Nucleus accumbens (tissue), 56 donors: ENCODE measurements around the gene SULT1A1.

Experiments used
- DNase-seq, 56 donors: peaks; one replicate each; lab custom pipeline; 2025; lab: John Stamatoyannopoulos, UW

Gene SULT1A1

DNA sequence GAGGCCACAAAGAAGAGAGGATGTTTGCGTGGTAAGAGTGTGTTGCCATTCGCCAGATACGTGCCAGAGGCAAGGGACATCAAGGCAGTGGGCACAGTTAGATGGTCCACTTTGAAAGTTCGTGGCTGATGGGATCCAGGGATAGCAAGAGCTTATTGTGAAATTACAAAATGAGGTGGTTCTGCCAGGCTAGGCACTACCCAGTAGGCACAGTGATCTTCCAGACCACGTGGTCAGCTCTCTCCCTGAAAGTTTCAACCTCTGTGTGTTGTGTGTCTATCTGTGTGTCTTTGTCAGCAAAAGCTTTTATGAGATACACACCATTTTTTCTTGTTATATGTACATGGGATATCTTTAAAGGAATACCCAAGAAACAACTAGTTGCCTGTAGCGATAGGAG is 46.6 kb downstream of the SULT1A1 start:
- no peak for DNase-seq

DNA sequence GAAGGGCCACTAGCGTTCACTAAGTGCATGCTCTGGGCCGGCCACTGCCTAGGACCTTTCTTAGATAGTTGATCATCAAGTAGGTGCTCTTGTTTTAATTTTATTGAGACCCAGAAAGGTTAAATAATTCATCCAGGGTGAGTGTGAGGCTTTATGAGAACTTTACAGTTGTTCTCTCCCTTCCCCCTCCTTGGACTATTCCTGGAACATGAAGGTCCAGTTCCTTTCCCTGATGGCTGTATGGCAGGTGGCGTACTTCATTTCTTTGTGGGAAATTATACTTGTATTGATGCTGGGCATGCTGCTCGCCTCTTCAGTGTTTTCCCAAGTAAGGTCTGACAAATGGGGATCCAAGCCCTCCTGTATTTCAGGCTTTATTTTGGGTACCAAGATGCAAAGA is 47.6 kb downstream of the SULT1A1 start:
- no peak for DNase-seq

DNA sequence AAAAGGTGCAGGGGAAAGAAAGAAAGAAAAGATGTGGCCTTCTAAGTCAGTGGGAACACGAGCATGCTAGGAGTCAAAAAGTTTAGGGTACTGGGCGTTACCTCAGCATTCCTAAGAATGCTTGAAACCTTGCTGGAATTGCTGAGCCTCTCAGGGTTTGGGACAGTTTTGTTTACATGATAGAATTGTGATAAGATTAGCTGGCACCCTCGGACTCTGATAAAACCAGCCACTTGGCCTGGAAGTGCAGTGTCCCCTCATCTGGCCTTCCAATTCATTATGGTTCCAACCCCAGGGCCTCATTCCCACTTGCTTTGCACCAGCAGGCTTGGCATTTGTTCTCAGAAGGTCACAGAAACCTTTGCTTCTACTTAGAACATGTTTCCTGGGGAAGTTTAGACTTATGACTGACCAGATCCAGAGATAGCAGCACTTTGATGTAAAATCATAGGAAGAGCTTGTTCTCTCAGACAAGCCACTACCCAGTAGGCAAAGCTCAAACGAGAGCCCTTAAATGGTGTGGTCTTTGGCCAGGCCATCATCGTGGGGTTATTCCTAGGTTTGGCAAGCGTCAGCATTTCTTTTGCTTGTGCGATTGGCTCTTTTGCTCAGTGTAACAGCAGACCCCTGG is 48.2 kb downstream of the SULT1A1 start:
- no peak for DNase-seq

DNA sequence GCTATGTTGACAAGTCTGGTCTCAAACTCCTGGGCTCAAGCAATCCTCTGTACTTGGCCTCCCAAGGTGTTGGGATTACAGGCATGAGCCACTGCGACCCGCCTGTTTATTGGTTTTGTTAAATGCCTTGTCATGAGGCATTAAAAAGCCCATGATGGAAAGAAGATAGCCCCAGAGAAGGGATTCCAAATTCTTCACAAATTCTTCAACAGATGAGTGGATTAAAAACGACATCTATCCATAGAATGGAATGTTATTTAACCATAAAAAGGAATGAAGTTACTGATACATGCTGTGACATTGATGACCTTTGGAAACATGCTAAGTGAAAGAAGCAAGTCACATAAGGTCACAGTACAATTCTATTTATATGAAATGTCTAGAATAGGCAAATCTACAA is 51.4 kb downstream of the SULT1A1 start:
- no peak for DNase-seq

DNA sequence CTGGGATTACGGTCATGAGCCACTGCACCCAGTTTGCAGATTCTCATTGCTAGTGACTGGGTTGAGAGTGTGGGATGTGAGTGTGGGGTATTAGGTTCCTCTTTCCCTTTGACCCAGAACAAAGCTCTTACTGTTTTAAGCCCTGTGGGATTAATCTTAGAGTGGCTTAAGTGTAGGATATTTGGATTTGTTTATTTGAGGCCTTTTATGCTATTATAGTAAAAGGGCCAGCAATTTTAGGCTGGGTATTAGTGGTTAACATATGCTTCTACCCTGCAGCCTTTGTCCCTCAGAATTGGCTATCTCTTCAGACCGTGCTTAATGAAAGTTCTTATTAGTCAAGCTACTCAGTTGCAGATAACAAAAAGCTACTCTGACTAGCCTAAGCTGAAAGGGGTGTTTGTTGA is 52.9 kb downstream of the SULT1A1 start:
- no peak for DNase-seq

DNA sequence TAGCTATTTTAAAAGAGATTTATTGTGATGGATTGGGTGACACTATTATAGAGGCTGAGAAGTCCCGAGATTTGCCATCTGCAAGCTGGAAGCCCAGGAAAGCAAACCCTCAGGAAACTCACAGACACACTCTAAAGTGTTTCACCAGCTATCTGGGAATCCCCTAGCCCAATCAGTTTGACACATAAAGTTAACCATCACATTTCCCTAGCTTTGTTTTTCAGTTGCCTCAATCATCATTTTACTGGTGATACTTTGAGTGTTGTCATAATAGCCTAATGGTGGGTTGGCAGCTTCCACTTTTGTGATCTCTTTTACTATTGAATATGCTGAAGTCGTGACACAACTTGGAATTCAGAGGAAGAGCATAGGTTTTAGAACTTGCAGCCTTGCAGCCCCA is 54.3 kb downstream of the SULT1A1 start:
- DNase-seq: no peak
